HG02943 (cell line): ENCODE measurements around the gene ME2.
A peak's percentile ranks its signal among the peaks of the same experiment; 100 is the strongest.
"Not testable (repeated sequence)": the region's sequence is repeated elsewhere in the genome, so short reads cannot be mapped to it uniquely, and the experiment has no call there.

ENCODE experiments used
- ATAC-seq: cut with Tn5 transposase; IDR thresholded peaks from one replicate; pipeline ENCODE4 v1.9.1; 2021; ENCODE audit warnings: mild to moderate bottlenecking, low read depth, moderate library complexity; ENCODE audit not compliant: unreplicated experiment

The ME2 gene

GRCh38 chr18:50878345-50879301 is at the start of gene ME2:
Gene ME2 (plus strand): TSS chr18:50879118. CDS start chr18:50895821, 16,703 bp downstream.
- ATAC-seq, result peak; percentile 93

GRCh38 chr18:50829644-50830043 is 49.3 kb upstream of the ME2 start:
- ATAC-seq, result no peak

GRCh38 chr18:50830544-50830943 is 48.4 kb upstream of the ME2 start:
- no peak for ATAC-seq

- no peak for ATAC-seq
Measured at GRCh38 chr18:50832754-50833153, 46.2 kb upstream of the ME2 start.

- not testable (repeated sequence) for ATAC-seq
Measured at GRCh38 chr18:50833496-50833895, 45.4 kb upstream of the ME2 start.

GRCh38 chr18:50836521-50836957 is 42.4 kb upstream of the ME2 start:
- no peak for ATAC-seq

- no peak for ATAC-seq
Measured at GRCh38 chr18:50839341-50839740, 39.6 kb upstream of the ME2 start.

- ATAC-seq, result no peak
Measured at GRCh38 chr18:50839996-50840395, 38.9 kb upstream of the ME2 start.

GRCh38 chr18:50842846-50843245 is 36.1 kb upstream of the ME2 start:
- ATAC-seq, result no peak

GRCh38 chr18:50844554-50844953 is 34.4 kb upstream of the ME2 start:
- ATAC-seq, result no peak

GRCh38 chr18:50844960-50845359 is 34.0 kb upstream of the ME2 start:
- no peak for ATAC-seq

- ATAC-seq, result no peak
Measured at GRCh38 chr18:50847192-50847591, 31.7 kb upstream of the ME2 start.

GRCh38 chr18:50848061-50848551 is 30.8 kb upstream of the ME2 start:
- no peak for ATAC-seq

- ATAC-seq, result no peak
Measured at GRCh38 chr18:50848991-50849390, 29.9 kb upstream of the ME2 start.

- ATAC-seq, result no peak
Measured at GRCh38 chr18:50849419-50849821, 29.5 kb upstream of the ME2 start.

- ATAC-seq, result no peak
Measured at GRCh38 chr18:50850307-50851065, 28.4 kb upstream of the ME2 start.

GRCh38 chr18:50853863-50854271 is 25.1 kb upstream of the ME2 start:
- ATAC-seq, result no peak

- ATAC-seq, result no peak
Measured at GRCh38 chr18:50855976-50856757, 22.8 kb upstream of the ME2 start.

- not testable (repeated sequence) for ATAC-seq
Measured at GRCh38 chr18:50857166-50857565, 21.8 kb upstream of the ME2 start.

GRCh38 chr18:50857694-50858093 is 21.2 kb upstream of the ME2 start:
- ATAC-seq, result no peak
